Activated CD4-positive, alpha-beta memory T cell treated with anti-CD3 and anti-CD28 coated beads for 36 hours (primary cell): Measurements from ENCODE around the gene OSTF1. TPM values are rescaled to one million over a fixed set of nuclear protein-coding genes. Genes with fewer than 3 reads are reported as not detected.

Experiments
- CTCF ChIA-PET: fragments of 350-600 bp; sonication (Branson Sonifier 250); formaldehyde crosslinking; loops from one replicate; lab custom pipeline; 2021; ENCODE audit warnings: antibody characterized with exemption, inconsistent platforms; lab: Charles Lee
- POLR2A ChIA-PET: fragments of 350-600 bp; sonication (Branson Sonifier 250); formaldehyde crosslinking; loops from one replicate; lab custom pipeline; 2021; ENCODE audit warnings: antibody characterized with exemption; lab: Charles Lee
- DNase-seq: peaks from one replicate; pipeline ENCODE4 v3.0.0-alpha.2; 2020
- H3K27ac Mint-ChIP-seq: one replicate; pipeline ENCODE4 v1.8.0; 2021; ENCODE audit warnings: mixed read lengths
- H3K27me3 Mint-ChIP-seq: one replicate; pipeline ENCODE4 v1.8.0; 2021; ENCODE audit warnings: mixed read lengths
- H3K36me3 Mint-ChIP-seq: one replicate; pipeline ENCODE4 v1.8.0; 2021; ENCODE audit warnings: mixed read lengths
- H3K4me1 Mint-ChIP-seq: one replicate; pipeline ENCODE4 v1.8.0; 2021; ENCODE audit warnings: low read depth, mixed read lengths
- H3K4me3 Mint-ChIP-seq: one replicate; pipeline ENCODE4 v1.8.0; 2021; ENCODE audit warnings: mild to moderate bottlenecking, mixed read lengths
- H3K9me3 Mint-ChIP-seq: one replicate; pipeline ENCODE4 v1.8.0; 2021; ENCODE audit warnings: mixed read lengths
- intact Hi-C: fragments of 100-400 bp; cut with micrococcal nuclease; formaldehyde crosslinking; loops from one replicate; pipeline ENCODE4 v1.15.1; 2023
- total RNA-seq, 2 experiments: library from RNA; stranded (reverse); gene quantifications; one replicate each; pipeline ENCODE4 v1.2.3, GENCODE V29; 2021

OSTF1 gene
- total RNA-seq, 2 experiments from 2014 or later, result 151 TPM

- peak overlapping the region; percentile 98 for H3K27ac Mint-ChIP-seq
- POLR2A ChIA-PET, result interaction anchor here (0.6 to 3.7 kb wide), 6 partner anchors 31 to 1307 kb away, joined by 3 to 31 read pairs (median 5); partner anchors contain the start of genes CARNMT1 and RFK
- H3K9me3 Mint-ChIP-seq, result no peaks in the 10 kb centered on the region
- intact Hi-C loops, result loop anchor here (1.0 to 5.0 kb wide), 4 partner anchors 9 to 1934 kb away; partner anchors contain the start of genes ANXA1, GCNT1 and PCSK5
- peaks cover 16% of the 10 kb centered on the region for H3K36me3 Mint-ChIP-seq
- CTCF ChIA-PET, result interaction anchor here (0.6 to 2.6 kb wide), 10 partner anchors 9 to 313 kb away, joined by 3 to 15 read pairs (median 4); partner anchors contain the start of gene CARNMT1
- peak; percentile 48 for DNase-seq
- H3K4me3 Mint-ChIP-seq, result peak overlapping the region; percentile 93
- H3K27me3 Mint-ChIP-seq, result no peaks in the 10 kb centered on the region
- peaks cover 46% of the 10 kb centered on the region for H3K4me1 Mint-ChIP-seq
Measured at GRCh38 chr9:75086541-75087288, 1.6 kb upstream of the OSTF1 start.

- H3K27me3 Mint-ChIP-seq, result no peaks in the 10 kb centered on the region
Measured at GRCh38 chr9:75087289-75087823, 958 bp upstream of the OSTF1 start.

GRCh38 chr9:75088646-75089372, 495 bp downstream of the OSTF1 start:
- no peaks in the 10 kb centered on the region for H3K27me3 Mint-ChIP-seq
- CTCF ChIA-PET, result interaction anchor here (0.8 to 2.6 kb wide), 8 partner anchors 60 to 316 kb away, joined by 3 to 15 read pairs (median 4); partner anchors contain the start of genes C9orf40 and CARNMT1
- intact Hi-C loops, result loop anchor here (1.0 to 5.0 kb wide), 10 partner anchors 18 to 1937 kb away; partner anchors contain the start of genes ANXA1, C9orf40, CARNMT1 and PCSK5
- peak overlapping the region; percentile 96 for H3K4me3 Mint-ChIP-seq
- H3K36me3 Mint-ChIP-seq, result peaks cover 17% of the 10 kb centered on the region
- H3K27ac Mint-ChIP-seq, result peak overlapping the region; percentile 92
- POLR2A ChIA-PET, result interaction anchor here (1.0 to 3.7 kb wide), 11 partner anchors 20 to 1350 kb away, joined by 3 to 31 read pairs (median 5); partner anchors contain the start of genes C9orf40 and CARNMT1
- H3K9me3 Mint-ChIP-seq, result no peaks in the 10 kb centered on the region
- peak; percentile 40 for DNase-seq
- peaks cover 54% of the 10 kb centered on the region for H3K4me1 Mint-ChIP-seq

More at GRCh38 chr9:75087289-75087823, 958 bp upstream of the OSTF1 start:
- Mint-ChIP-seq H3K4me1 (peaks cover 52% of the 10 kb centered on the region), H3K36me3 (peaks cover 17% of the 10 kb centered on the region), H3K4me3 (peak overlapping the region; percentile 93), H3K27ac (peak overlapping the region; percentile 98), H3K9me3 (no peaks in the 10 kb centered on the region)
- peak; percentile 72 for DNase-seq
- intact Hi-C loops, result loop anchor here (2.0 to 5.0 kb wide), 3 partner anchors 805 to 1935 kb away; partner anchors contain the start of genes ANXA1, GCNT1 and PCSK5
- POLR2A ChIA-PET, result interaction anchor here (0.6 to 3.7 kb wide), 12 partner anchors 21 to 1306 kb away, joined by 3 to 31 read pairs (median 6); partner anchors contain the start of genes C9orf40, CARNMT1 and RFK
- CTCF ChIA-PET, result interaction anchor here (0.6 to 2.6 kb wide), 8 partner anchors 9 to 313 kb away, joined by 3 to 15 read pairs (median 4); partner anchors contain the start of gene CARNMT1

- Mint-ChIP-seq H3K27ac (peak overlapping the region; percentile 92), H3K4me1 (peaks cover 55% of the 10 kb centered on the region), H3K9me3 (no peaks in the 10 kb centered on the region), H3K36me3 (peaks cover 17% of the 10 kb centered on the region), H3K4me3 (peak overlapping the region; percentile 96), H3K27me3 (no peaks in the 10 kb centered on the region)
- intact Hi-C loops, result loop anchor here (1.0 to 5.0 kb wide), 7 partner anchors 19 to 1937 kb away; partner anchors contain the start of genes ANXA1 and PCSK5
- no peak for DNase-seq
- ChIA-PET CTCF (interaction anchor here (0.8 to 1.8 kb wide), 6 partner anchors 59 to 316 kb away, joined by 3 to 9 read pairs (median 4); partner anchors contain the start of genes C9orf40 and CARNMT1), POLR2A (interaction anchor here (1.3 to 3.7 kb wide), 4 partner anchors 29 to 1349 kb away, joined by 3 to 24 read pairs (median 12); no protein-coding TSS in a partner anchor)
Measured at GRCh38 chr9:75089373-75089766, 1.1 kb downstream of the OSTF1 start.

GRCh38 chr9:75090579-75090978, 2.3 kb downstream of the OSTF1 start:
- Mint-ChIP-seq H3K4me3 (peak overlapping the region; percentile 96), H3K4me1 (peaks cover 57% of the 10 kb centered on the region), H3K36me3 (peaks cover 17% of the 10 kb centered on the region), H3K9me3 (no peaks in the 10 kb centered on the region), H3K27ac (peak overlapping the region; percentile 49), H3K27me3 (no peaks in the 10 kb centered on the region)
- intact Hi-C loops, result no loop called here
- POLR2A ChIA-PET, result interaction anchor here (0.8 kb wide), 1 partner anchor 58 kb away, joined by 3 read pairs; no protein-coding TSS in a partner anchor
- no peak for DNase-seq
- CTCF ChIA-PET, result interaction anchor here (1.0 to 1.7 kb wide), 3 partner anchors 58 to 62 kb away, joined by 3 to 4 read pairs (median 4); partner anchors contain the start of gene CARNMT1

GRCh38 chr9:75092766-75093165, 4.5 kb downstream of the OSTF1 start:
- CTCF ChIA-PET, result interaction anchor here (0.6 to 1.8 kb wide), 7 partner anchors 11 to 93 kb away, joined by 3 to 6 read pairs (median 4); no protein-coding TSS in a partner anchor
- DNase-seq, result no peak
- peaks cover 64% of the 10 kb centered on the region for H3K4me1 Mint-ChIP-seq

GRCh38 chr9:75096796-75097195, 8.5 kb downstream of the OSTF1 start:
- CTCF ChIA-PET, result no interaction called here
- Mint-ChIP-seq H3K4me3 (no peak overlapping the region), H3K9me3 (no peaks in the 10 kb centered on the region), H3K27me3 (no peaks in the 10 kb centered on the region), H3K36me3 (peaks cover 11% of the 10 kb centered on the region), H3K4me1 (peaks cover 68% of the 10 kb centered on the region), H3K27ac (no peak overlapping the region)
- POLR2A ChIA-PET, result no interaction called here
- intact Hi-C loops, result no loop called here
- DNase-seq, result no peak

More at GRCh38 chr9:75092766-75093165, 4.5 kb downstream of the OSTF1 start:
- H3K4me3 Mint-ChIP-seq, result no peak overlapping the region
- H3K27ac Mint-ChIP-seq, result peak overlapping the region; percentile 61
- intact Hi-C loops, result no loop called here
- peaks cover 14% of the 10 kb centered on the region for H3K36me3 Mint-ChIP-seq
- H3K27me3 Mint-ChIP-seq, result no peaks in the 10 kb centered on the region
- no peaks in the 10 kb centered on the region for H3K9me3 Mint-ChIP-seq
- POLR2A ChIA-PET, result interaction anchor here (0.5 to 2.2 kb wide), 6 partner anchors 10 to 59 kb away, joined by 4 to 19 read pairs (median 6); no protein-coding TSS in a partner anchor

DNA sequence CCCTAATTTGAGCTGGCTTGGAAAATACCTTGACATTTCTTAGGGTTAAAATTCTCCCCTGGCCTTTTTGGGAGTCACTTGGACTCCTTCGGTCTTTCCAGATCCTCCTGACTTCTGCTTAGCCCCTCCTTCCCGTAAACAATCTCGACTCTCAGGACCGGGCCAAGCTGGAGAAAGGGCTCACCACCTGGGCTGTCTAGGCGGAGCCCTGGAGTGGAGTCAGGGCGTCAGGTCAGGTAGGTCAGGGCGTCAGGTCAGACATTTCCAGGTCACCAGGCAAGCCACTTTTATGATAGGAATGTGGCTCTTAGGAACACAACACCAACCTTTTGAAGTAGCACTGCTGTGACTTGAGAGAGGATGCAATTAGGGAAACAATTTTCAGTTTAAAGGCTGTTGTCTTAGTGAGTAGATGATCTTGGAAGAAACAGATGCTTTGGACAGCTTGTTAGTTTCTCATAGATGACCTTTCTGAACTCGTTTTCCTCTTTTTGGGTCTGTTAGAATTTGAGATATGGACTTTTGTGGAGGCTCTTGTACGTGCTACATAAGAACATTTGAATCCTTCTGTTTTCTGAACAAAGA, 12.8 kb downstream of the OSTF1 start:
- Mint-ChIP-seq H3K9me3 (no peaks in the 10 kb centered on the region), H3K4me1 (peaks cover 66% of the 10 kb centered on the region), H3K27me3 (no peaks in the 10 kb centered on the region), H3K27ac (no peak overlapping the region), H3K36me3 (peaks cover 13% of the 10 kb centered on the region), H3K4me3 (no peak overlapping the region)
- POLR2A ChIA-PET, result interaction anchor here (4.1 kb wide), 1 partner anchor 9 kb away, joined by 19 read pairs; no protein-coding TSS in a partner anchor
- DNase-seq, result no peak
- CTCF ChIA-PET, result interaction anchor here (0.7 to 1.2 kb wide), 2 partner anchors 27 to 84 kb away, joined by 3 read pairs; no protein-coding TSS in a partner anchor
- intact Hi-C loops, result no loop called here

- no peak overlapping the region for H3K4me3 Mint-ChIP-seq
- ChIA-PET POLR2A (interaction anchor here (4.1 kb wide), 1 partner anchor 10 kb away, joined by 19 read pairs; no protein-coding TSS in a partner anchor), CTCF (no interaction called here)
- H3K36me3 Mint-ChIP-seq, result peaks cover 13% of the 10 kb centered on the region
- no peak for DNase-seq
- no peaks in the 10 kb centered on the region for H3K9me3 Mint-ChIP-seq
- peaks cover 58% of the 10 kb centered on the region for H3K4me1 Mint-ChIP-seq
- peak overlapping the region; percentile 28 for H3K27ac Mint-ChIP-seq
- intact Hi-C loops, result no loop called here
- H3K27me3 Mint-ChIP-seq, result no peaks in the 10 kb centered on the region
Measured at GRCh38 chr9:75102177-75102790, 14.0 kb downstream of the OSTF1 start.

- ChIA-PET CTCF (no interaction called here), POLR2A (interaction anchor here (4.1 kb wide), 1 partner anchor 12 kb away, joined by 19 read pairs; no protein-coding TSS in a partner anchor)
- H3K4me1 Mint-ChIP-seq, result peaks cover 59% of the 10 kb centered on the region
- no peak overlapping the region for H3K4me3 Mint-ChIP-seq
- H3K27me3 Mint-ChIP-seq, result no peaks in the 10 kb centered on the region
- DNase-seq, result no peak
- H3K36me3 Mint-ChIP-seq, result peaks cover 13% of the 10 kb centered on the region
- H3K27ac Mint-ChIP-seq, result no peak overlapping the region
- intact Hi-C loops, result no loop called here
- no peaks in the 10 kb centered on the region for H3K9me3 Mint-ChIP-seq
Measured at GRCh38 chr9:75104607-75105006, 16.3 kb downstream of the OSTF1 start.
